Ramos (cell line): Measurements from ENCODE around the gene THSD8.

Experiments
- in situ Hi-C: fragments of 300-500 bp; cut with MboI; formaldehyde crosslinking; loops from one replicate; pipeline ENCODE4 v1.14.3; 2022; ENCODE audit warnings: low sequenced_read_pairs; ENCODE audit not compliant: unreplicated experiment

Gene THSD8

GRCh38 chr19:12843999-12844732 lies 42.3 kb downstream of the THSD8 start:
- in situ Hi-C loops: no loop called here

GRCh38 chr19:12846613-12847012 lies 44.7 kb downstream of the THSD8 start:
- in situ Hi-C loops: loop anchor here (5.0 kb wide), 1 partner anchor 84 kb away; no protein-coding TSS in a partner anchor

GRCh38 chr19:12847159-12848139 lies 45.6 kb downstream of the THSD8 start:
- in situ Hi-C loops: loop anchor here (5.0 kb wide), 1 partner anchor 85 kb away; no protein-coding TSS in a partner anchor
